K562 (cell line): Measurements from ENCODE around the gene AKR1C3. TPM values are rescaled to one million over a fixed set of nuclear protein-coding genes. Genes with fewer than 3 reads are reported as not detected.

Experiments
- CREB3 ChIP-seq: fragments of 450-650 bp; conservative IDR thresholded peaks from 2 replicates; pipeline ENCODE4 v1.6.1; 2016; ENCODE audit warnings: missing genetic modification characterization, low read depth, mild to moderate bottlenecking, missing compliant biosample characterization, moderate library complexity
- CREBBP ChIP-seq: IDR thresholded peaks from one replicate; pipeline ENCODE4 v1.6.1; 2012; ENCODE audit warnings: low read depth, mild to moderate bottlenecking, control low read depth, inconsistent platforms, low read length
- GTF2B ChIP-seq: IDR thresholded peaks from 2 replicates; pipeline ENCODE4 v1.6.1; 2011; ENCODE audit not compliant: insufficient read length; ENCODE audit errors: extremely low read depth
- HINFP ChIP-seq: fragments of 450-650 bp; conservative IDR thresholded peaks from 2 replicates; pipeline ENCODE4 v1.6.1; 2016; ENCODE audit warnings: missing genetic modification characterization, low read depth, mild to moderate bottlenecking, control low read depth, missing compliant biosample characterization
- HSF4 ChIP-seq: fragments of 250-450 bp; sonication (Bioruptor Pico); IDR thresholded peaks from 2 replicates; pipeline ENCODE4 v2.1.2; 2022; ENCODE audit warnings: mild to moderate bottlenecking, moderate library complexity, borderline replicate concordance
- ID3 ChIP-seq, 2 experiments: fragments of 250-450 bp in 1 of 2; fragments of 450-650 bp in 1 of 2; sonication (Bioruptor Pico) in 1 of 2; IDR thresholded peaks; 2 replicates each; pipeline versions ENCODE4 v1.6.1 to v1.8.0; 2016 to 2021; ENCODE audit warnings: mild to moderate bottlenecking in 2 of 2, moderate library complexity in 2 of 2, missing compliant biosample characterization in 1 of 2, missing genetic modification characterization in 1 of 2
- KDM1A ChIP-seq, 2 experiments: fragments of 450-650 bp; IDR thresholded peaks; 2 replicates each; pipeline ENCODE4 v1.6.1; 2016; ENCODE audit warnings: mild to moderate bottlenecking in 2 of 2
- LCOR ChIP-seq: sonication (generic); formaldehyde crosslinking; IDR thresholded peaks from 2 replicates; pipeline ENCODE4 v1.8.0; 2022; ENCODE audit warnings: mild to moderate bottlenecking, missing genetic modification reagents
- MTA3 ChIP-seq: fragments of 450-650 bp; formaldehyde crosslinking; IDR thresholded peaks from 2 replicates; pipeline ENCODE4 v1.6.1; 2017; ENCODE audit warnings: mild to moderate bottlenecking, borderline replicate concordance
- NFRKB ChIP-seq: fragments of 450-650 bp; IDR thresholded peaks from 2 replicates; pipeline ENCODE4 v1.6.1; 2016; ENCODE audit warnings: low read depth
- NR2C1 ChIP-seq, 2 experiments: fragments of 450-650 bp; IDR thresholded peaks; 2 replicates each; pipeline ENCODE4 v1.6.1; 2017; ENCODE audit warnings: mild to moderate bottlenecking in 2 of 2, antibody characterized with exemption in 1 of 2, inconsistent platforms in 1 of 2, missing compliant biosample characterization in 1 of 2, missing genetic modification characterization in 1 of 2
- RCOR1 ChIP-seq, 2 experiments: IDR thresholded peaks; 2 replicates each; pipeline ENCODE4 v1.6.1; 2012; ENCODE audit warnings: low read depth in 2 of 2, low read length in 2 of 2, borderline replicate concordance in 1 of 2, improper control_type of control experiment in 1 of 2
- SMARCA4 ChIP-seq: fragments of 450-650 bp; IDR thresholded peaks from 2 replicates; pipeline ENCODE4 v1.6.1; 2016
- SP2 ChIP-seq: IDR thresholded peaks from 2 replicates; pipeline ENCODE4 v1.6.1; 2011; ENCODE audit warnings: mild to moderate bottlenecking, low read depth, low read length, moderate library complexity; ENCODE audit not compliant: poor library complexity, severe bottlenecking; ENCODE audit errors: extremely low read depth
- STAT5B ChIP-seq: fragments of 250-450 bp; sonication (Bioruptor Pico); IDR thresholded peaks from 2 replicates; pipeline ENCODE4 v1.8.0; 2021; ENCODE audit warnings: mild to moderate bottlenecking, inconsistent platforms
- ZNF592 ChIP-seq: fragments of 450-650 bp; IDR thresholded peaks from 2 replicates; pipeline ENCODE4 v1.6.1; 2017; ENCODE audit warnings: antibody characterized with exemption, mild to moderate bottlenecking
- ZNF79 ChIP-seq: fragments of 250-450 bp; sonication (Bioruptor Pico); IDR thresholded peaks from 2 replicates; pipeline ENCODE4 v1.4.0; 2020; ENCODE audit warnings: low read depth, mild to moderate bottlenecking, moderate library complexity
- polyA plus RNA-seq, 8 experiments: library from polyadenylated mRNA; depleted of rRNA in 4 of 8; stranded (reverse) in 5 of 8; unstranded in 3 of 8; fragments of >200 nt; fragmentation: Nextera tagmentation in 2 of 8; fragmentation: Illumina TruSeq in 1 of 8; extraction: Ambion mirVana in 2 of 8; extraction: Trizol in 1 of 8; gene quantifications; 2 replicates each; pipeline versions ENCODE4 v1.2.1 to v1.2.3, GENCODE V29; 2011 to 2014; ENCODE audit warnings: inconsistent platforms in 1 of 8, missing spikeins in 1 of 8
- total RNA-seq, 7 experiments: library from RNA; depleted of rRNA in 6 of 7; stranded (reverse); fragments of >200 nt in 6 of 7; fragmentation: Illumina TruSeq in 2 of 7; extraction: Trizol in 2 of 7; gene quantifications; 2 replicates each; pipeline versions ENCODE4 v1.2.1 to v1.2.3, GENCODE V29; 2011 to 2021; ENCODE audit warnings: low replicate concordance in 1 of 7

AKR1C3 gene
- total and polyA plus RNA-seq, 9 of the 15 experiments (the other 6 are each of a cell fraction or from before 2014, with no cell fraction given) = 4.6 to 20.4 (median 10.1) TPM

GRCh38 chr10:5071411-5072198 lies 22.6 kb upstream of the AKR1C3 start (continued):
- TF ChIP-seq ZNF592 (peak; percentile 94), NR2C1 (IDR thresholded peaks at IDR 0.05) (no peak; the same call in 1 of the 2 replicates), NR2C1 (tag; IDR thresholded peaks at IDR 0.05) (peak; percentile 47), HINFP (tag) (peak; percentile 32; the same call in 1 of the 2 replicates), RCOR1 (IDR thresholded peaks at IDR 0.05; ENCODE audit: borderline replicate concordance in 1 of 2, low read depth in 2 of 2, low read length in 2 of 2) (peak; percentile 43 to 91; a peak in 3 of 4 replicates), LCOR (0 out of 2 replicates have a peak, but pooled peaks have one; percentile 22), NFRKB (peak; percentile 76), ZNF79 (CRISPR knock-in tag) (peak; percentile 82), KDM1A (IDR thresholded peaks at IDR 0.05) (peak; percentile 83 to 89), HSF4 (CRISPR knock-in tag) (no peak), MTA3 (peak; percentile 80), SP2 (no peak), GTF2B (no peak), SMARCA4 (peak; percentile 96), STAT5B (CRISPR knock-in tag) (no peak), CREBBP (no peak), ID3 (CRISPR knock-in tag; IDR thresholded peaks at IDR 0.05) (no peak), ID3 (tag; IDR thresholded peaks at IDR 0.05) (peak; percentile 92), CREB3 (tag) (peak; percentile 74; the same call in 1 of the 2 replicates)
